H1 (cell line): Measurements from ENCODE around the gene STIL. TPM values are rescaled to one million over a fixed set of nuclear protein-coding genes. Genes with fewer than 3 reads are reported as not detected.

Source experiments
- CTCF ChIA-PET: fragments of 300-600 bp; sonication (Branson Sonifier 250); formaldehyde crosslinking; loops from one replicate; lab custom pipeline; 2021; ENCODE audit not compliant: partially characterized antibody; lab: Charles Lee
- POLR2A ChIA-PET: fragments of 300-600 bp; sonication (Branson Sonifier 250); formaldehyde crosslinking; loops from one replicate; lab custom pipeline; 2021; ENCODE audit warnings: inconsistent platforms; ENCODE audit not compliant: partially characterized antibody; lab: Charles Lee
- DNase-seq, 2 experiments: peaks; one replicate each; pipeline versions ENCODE4 v3.0.0 to v3.0.0-alpha.2; 2010 to 2022; ENCODE audit warnings: low spot score in 2 of 2, low read depth in 1 of 2, mixed read lengths in 1 of 2
- FAIRE-seq: peaks from 2 replicates; lab custom pipeline; 2011; peaks lifted over from hg19 to GRCh38; lab: Jason Lieb, UNC
- H2AFZ ChIP-seq: 2 replicates; pipeline ENCODE4 v1.8.1; 2012; ENCODE audit warnings: low read length, inconsistent platforms
- H2AK5ac ChIP-seq: 2 replicates; pipeline ENCODE4 v1.6.1; 2013; ENCODE audit warnings: low read depth, low read length
- H2BK120ac ChIP-seq: replicated peaks from 2 replicates; pipeline ENCODE3; 2013; ENCODE audit warnings: low read depth, low read length, inconsistent platforms
- H2BK12ac ChIP-seq: 2 replicates; pipeline ENCODE4 v1.6.1; 2013; ENCODE audit warnings: low read depth, low read length
- H2BK15ac ChIP-seq: 2 replicates; pipeline ENCODE4 v1.6.1; 2013; ENCODE audit warnings: low read length
- H2BK20ac ChIP-seq: 2 replicates; pipeline ENCODE4 v1.6.1; 2013; ENCODE audit warnings: low read length
- H2BK5ac ChIP-seq: 2 replicates; pipeline ENCODE4 v1.6.1; 2013; ENCODE audit warnings: low read depth, low read length
- H3K14ac ChIP-seq: 2 replicates; pipeline ENCODE4 v1.6.1; 2013; ENCODE audit warnings: inconsistent platforms; ENCODE audit not compliant: insufficient read length
- H3K18ac ChIP-seq: 2 replicates; pipeline ENCODE4 v1.6.1; 2013; ENCODE audit warnings: low read length; ENCODE audit errors: extremely low read depth
- H3K23ac ChIP-seq: 2 replicates; pipeline ENCODE4 v1.6.1; 2013; ENCODE audit warnings: inconsistent platforms; ENCODE audit not compliant: insufficient read length
- H3K23me2 ChIP-seq: 2 replicates; pipeline ENCODE4 v1.6.1; 2013; ENCODE audit warnings: low read depth, low read length
- H3K27ac ChIP-seq: 2 replicates; pipeline ENCODE4 v1.6.1; 2011; ENCODE audit warnings: low read depth, low read length, inconsistent platforms
- H3K27me3 ChIP-seq, 4 experiments: replicated peaks in 1 of 4; 1 replicate in 1 of 4; 2 replicates in 3 of 4; pipeline versions ENCODE4 v1.6.1 to v1.8.1; 2011 to 2013; ENCODE audit warnings: low read length in 3 of 4, mild to moderate bottlenecking in 3 of 4, inconsistent platforms in 2 of 4, mixed read lengths in 2 of 4, moderate library complexity in 1 of 4; ENCODE audit not compliant: control insufficient read depth in 3 of 4, insufficient read depth in 3 of 4; ENCODE audit errors: extremely low read depth in 1 of 4
- H3K36me3 ChIP-seq, 4 experiments: 2 replicates each; pipeline versions ENCODE4 v1.6.1 to v1.8.1; 2011 to 2013; ENCODE audit warnings: mild to moderate bottlenecking in 4 of 4, low read length in 3 of 4, moderate library complexity in 2 of 4, control low read depth in 1 of 4, inconsistent platforms in 1 of 4; ENCODE audit not compliant: insufficient read depth in 4 of 4, control insufficient read depth in 2 of 4
- H3K4ac ChIP-seq: replicated peaks from 2 replicates; pipeline ENCODE3; 2013; ENCODE audit warnings: low read length, low read depth, mixed read lengths, inconsistent platforms; ENCODE audit not compliant: insufficient read length
- H3K4me1 ChIP-seq, 4 experiments: replicated peaks in 1 of 4; 1 replicate in 1 of 4; 2 replicates in 3 of 4; pipeline versions ENCODE4 v1.6.1 to v1.8.1; 2011 to 2013; ENCODE audit warnings: low read length in 3 of 4, inconsistent platforms in 2 of 4, mixed read lengths in 1 of 4; ENCODE audit not compliant: insufficient read depth in 4 of 4, control insufficient read depth in 3 of 4
- H3K4me2 ChIP-seq, 2 experiments: 2 replicates each; pipeline versions ENCODE4 v1.6.1 to v1.8.1; 2011 to 2013; ENCODE audit warnings: low read depth in 2 of 2, low read length in 2 of 2, control low read depth in 1 of 2, inconsistent platforms in 1 of 2, mild to moderate bottlenecking in 1 of 2; ENCODE audit not compliant: insufficient read depth in 1 of 2
- H3K4me3 ChIP-seq, 4 experiments: fragments of 200-600, 300-600 bp in 1 of 4; sonication (generic), shearing (Covaris generic), sonication (Bioruptor Twin) in 1 of 4; 2 replicates each; pipeline versions ENCODE4 v1.5.1 to v1.8.1; 2011 to 2016; ENCODE audit warnings: low read length in 4 of 4, low read depth in 3 of 4, control low read depth in 2 of 4, inconsistent platforms in 2 of 4, mild to moderate bottlenecking in 2 of 4, mixed read lengths in 1 of 4, moderate library complexity in 1 of 4; ENCODE audit not compliant: insufficient read depth in 2 of 4; ENCODE audit errors: extremely low read depth in 1 of 4
- H3K56ac ChIP-seq: replicated peaks from 2 replicates; pipeline ENCODE3; 2013; ENCODE audit warnings: low read depth, mild to moderate bottlenecking, mixed read lengths, low read length, inconsistent platforms; ENCODE audit not compliant: insufficient read length
- H3K79me1 ChIP-seq: 2 replicates; pipeline ENCODE4 v1.6.1; 2013; ENCODE audit warnings: low read depth, low read length, control low read depth
- H3K79me2 ChIP-seq, 2 experiments: 2 replicates each; pipeline versions ENCODE4 v1.6.1 to v1.8.1; 2012 to 2013; ENCODE audit warnings: low read length in 2 of 2, mild to moderate bottlenecking in 2 of 2, inconsistent platforms in 1 of 2; ENCODE audit not compliant: insufficient read depth in 2 of 2, control insufficient read depth in 1 of 2
- H3K9ac ChIP-seq, 4 experiments: replicated peaks in 1 of 4; 1 replicate in 1 of 4; 2 replicates in 3 of 4; pipeline versions ENCODE4 v1.6.1 to v1.8.1; 2011 to 2013; ENCODE audit warnings: low read depth in 3 of 4, low read length in 3 of 4, control low read depth in 2 of 4, mild to moderate bottlenecking in 2 of 4, moderate library complexity in 2 of 4, inconsistent platforms in 1 of 4; ENCODE audit errors: extremely low read depth in 1 of 4
- H3K9me3 ChIP-seq, 2 experiments: 2 replicates each; pipeline versions ENCODE4 v1.6.1 to v1.8.1; 2012 to 2013; ENCODE audit warnings: mild to moderate bottlenecking in 2 of 2, moderate library complexity in 2 of 2, control low read depth in 1 of 2, inconsistent platforms in 1 of 2, low read depth in 1 of 2, low read length in 1 of 2, mixed read lengths in 1 of 2; ENCODE audit not compliant: insufficient read depth in 2 of 2
- H4K20me1 ChIP-seq, 2 experiments: replicated peaks in 1 of 2; 2 replicates each; pipeline versions ENCODE3 to v1.8.1; 2011 to 2013; ENCODE audit warnings: inconsistent platforms in 2 of 2, low read length in 2 of 2, mild to moderate bottlenecking in 1 of 2; ENCODE audit not compliant: insufficient read depth in 2 of 2, control insufficient read depth in 1 of 2
- H4K5ac ChIP-seq: 2 replicates; pipeline ENCODE4 v1.6.1; 2013; ENCODE audit warnings: low read length, low read depth, mixed read lengths, inconsistent platforms; ENCODE audit not compliant: insufficient read length
- H4K8ac ChIP-seq: 2 replicates; pipeline ENCODE4 v1.8.0; 2013; ENCODE audit warnings: mild to moderate bottlenecking, moderate library complexity, low read length, inconsistent platforms; ENCODE audit not compliant: insufficient read depth; ENCODE audit errors: extremely low read depth
- H4K91ac ChIP-seq: replicated peaks from 2 replicates; pipeline ENCODE3; 2013; ENCODE audit warnings: low read length, mixed read lengths, inconsistent platforms; ENCODE audit not compliant: insufficient read length
- BACH1 ChIP-seq: IDR thresholded peaks from 2 replicates; pipeline ENCODE4 v1.6.1; 2012; ENCODE audit warnings: low read length, improper control_type of control experiment
- EP300 ChIP-seq, 2 experiments: IDR thresholded peaks; 1 replicate in 1 of 2; 2 replicates in 1 of 2; pipeline ENCODE4 v1.6.1; 2011 to 2012; ENCODE audit warnings: low read depth in 2 of 2, low read length in 2 of 2, mild to moderate bottlenecking in 2 of 2, borderline replicate concordance in 1 of 2, inconsistent platforms in 1 of 2, moderate library complexity in 1 of 2
- JUND ChIP-seq: IDR thresholded peaks from 2 replicates; pipeline ENCODE4 v1.6.1; 2011; ENCODE audit warnings: mild to moderate bottlenecking, improper control_type of control experiment, low read length
- NRF1 ChIP-seq: IDR thresholded peaks from 2 replicates; pipeline ENCODE4 v1.6.1; 2011; ENCODE audit warnings: mild to moderate bottlenecking, low read depth, low read length, improper control_type of control experiment
- POLR2AphosphoS5 ChIP-seq: IDR thresholded peaks from 2 replicates; pipeline ENCODE4 v1.6.1; 2011; ENCODE audit warnings: low read depth, low read length
- SIN3A ChIP-seq, 2 experiments: IDR thresholded peaks in 1 of 2; conservative IDR thresholded peaks in 1 of 2; 2 replicates each; pipeline ENCODE4 v1.6.1; 2011 to 2012; ENCODE audit warnings: low read length in 2 of 2, improper control_type of control experiment in 1 of 2, low read depth in 1 of 2, mild to moderate bottlenecking in 1 of 2
- ZNF274 ChIP-seq: IDR thresholded peaks from 2 replicates; pipeline ENCODE4 v1.7.0; 2012; ENCODE audit warnings: low read length, borderline replicate concordance; ENCODE audit errors: extremely low read depth
- WGBS, 2 experiments: shearing (Covaris generic) in 1 of 2; methylation state at CpG; one replicate each; pipeline versions ENCODE4 v1.1.6 to v1.1.7; 2013 to 2015; ENCODE audit warnings: low lambda C conversion rate in 2 of 2, mixed read lengths in 2 of 2, inconsistent platforms in 1 of 2, low coverage in 1 of 2, missing lambda C conversion rate in 1 of 2; ENCODE audit not compliant: insufficient replicate concordance in 2 of 2, insufficient coverage in 1 of 2, insufficient read length in 1 of 2; ENCODE audit errors: extremely low coverage in 1 of 2, missing lambda C conversion rate in 1 of 2; 5-methylcytosine and 5-hydroxymethylcytosine counted together
- polyA plus RNA-seq, 7 experiments: library from polyadenylated mRNA; depleted of rRNA in 3 of 7; stranded (reverse) in 5 of 7; unstranded in 2 of 7; fragments of >200 nt in 5 of 7; fragments of 200-250 nt in 2 of 7; gene quantifications; 1 replicate in 5 of 7; 2 replicates in 1 of 7; 4 replicates in 1 of 7; pipeline versions ENCODE4 v1.2.1 to v1.2.3, GENCODE V29; 2011 to 2013; ENCODE audit warnings: missing spikeins in 2 of 7, mixed read lengths in 2 of 7
- total RNA-seq: library from RNA; stranded (reverse); fragmentation: NEBNext Ultra II Directional; extraction: Animal tissue kit (Norgen Biotek cat#: 25700); gene quantifications from 2 replicates; pipeline ENCODE4 v1.2.1, GENCODE V29; 2021
- TF ChIP-seq, protein P1 (sequence below), 3 experiments: IDR thresholded peaks; 1 replicate in 2 of 3; 2 replicates in 1 of 3; pipeline versions ENCODE4 v1.5.1 to v1.6.1; 2011; ENCODE audit warnings: low read length in 3 of 3, mild to moderate bottlenecking in 3 of 3, inconsistent platforms in 2 of 3, low read depth in 1 of 3, moderate library complexity in 1 of 3; ENCODE audit not compliant: insufficient read depth in 1 of 3; ENCODE audit errors: control extremely low read depth in 1 of 3
- TF ChIP-seq, protein P2 (sequence below): IDR thresholded peaks from 2 replicates; pipeline ENCODE4 v1.6.1; 2012; ENCODE audit warnings: inconsistent platforms

Gene STIL
- total and polyA plus RNA-seq, 2 of the 8 experiments (the other 6 are each of a cell fraction or from before 2014, with no cell fraction given): 13.6 to 25.1 TPM

- no peak overlapping the region for H2BK15ac ChIP-seq
- H3K4me3 ChIP-seq: peak overlapping the region; percentile 9 to 59 (median 28); a peak in 5 of 8 replicates
- H2BK20ac ChIP-seq: no peak overlapping the region
- H3K4me1 ChIP-seq: peaks cover 11 to 40% (median 29%) of the 10 kb centered on the region in 4 experiments
- no peak overlapping the region for H2BK5ac ChIP-seq
- H4K5ac ChIP-seq: no peak overlapping the region
- no peak overlapping the region for H3K9ac ChIP-seq
- no peaks in the 10 kb centered on the region for H3K36me3 ChIP-seq
- no peak overlapping the region for H3K27ac ChIP-seq
- H3K4ac ChIP-seq: no peak overlapping the region
- H3K23ac ChIP-seq: no peak overlapping the region
- peak overlapping the region; percentile 53; the same call in 1 of the 2 replicates for H3K18ac ChIP-seq
- peaks cover 7% of the 10 kb centered on the region for H3K23me2 ChIP-seq
- CTCF ChIA-PET: interaction anchor here (1.4 to 5.9 kb wide), 3 partner anchors 23 to 204 kb away, joined by 3 to 30 read pairs (median 5); no protein-coding TSS in a partner anchor
- H3K4me2 ChIP-seq: peak overlapping the region; percentile 71 to 97
- FAIRE-seq: no peak
- H3K79me2 ChIP-seq: no peaks in the 10 kb centered on the region
- peaks cover 89 to 100% (median 100%) of the 10 kb centered on the region in 4 experiments for H3K27me3 ChIP-seq
- H4K8ac ChIP-seq: no peak overlapping the region; the same call in 1 of the 2 replicates
- H2BK120ac ChIP-seq: no peak overlapping the region
- H4K91ac ChIP-seq: no peak overlapping the region
- H3K9me3 ChIP-seq: no peaks in the 10 kb centered on the region
- H2AK5ac ChIP-seq: no peak overlapping the region
- DNase-seq: peak in 1 of 2 experiments; percentile 80
- no peak overlapping the region for H3K56ac ChIP-seq
- POLR2A ChIA-PET: interaction anchor here (1.3 kb wide), 1 partner anchor 10 kb away, joined by 3 read pairs; no protein-coding TSS in a partner anchor
- peak overlapping the region; percentile 97; the same call in 1 of the 2 replicates for H2BK12ac ChIP-seq
- no peak overlapping the region for H3K14ac ChIP-seq
- 1% methylated on average over 39 of the region's 44 CpGs; no CpG with 5 or more reads in 1 of the 2 experiments for WGBS, 2 experiments
- H2AFZ ChIP-seq: no peak overlapping the region
- peaks cover 4 to 9% of the 10 kb centered on the region in 2 experiments for H4K20me1 ChIP-seq
- no peaks in the 10 kb centered on the region for H3K79me1 ChIP-seq
- TF ChIP-seq EP300 (IDR thresholded peaks at IDR 0.05; ENCODE audit: borderline replicate concordance in 1 of 2, low read depth in 2 of 2, low read length in 2 of 2): no peak
- no peak for TF ChIP-seq BACH1
- TF ChIP-seq SIN3A (conservative IDR thresholded peaks at IDR 0.05 in 1 of 2, IDR thresholded peaks at IDR 0.05 in 1 of 2; ENCODE audit: low read depth in 1 of 2, low read length in 2 of 2): no peak
- no peak for TF ChIP-seq ZNF274
- TF ChIP-seq JUND: no peak
- TF ChIP-seq NRF1: no peak
- TF ChIP-seq POLR2AphosphoS5: no peak
- TF ChIP-seq, protein P1, sequence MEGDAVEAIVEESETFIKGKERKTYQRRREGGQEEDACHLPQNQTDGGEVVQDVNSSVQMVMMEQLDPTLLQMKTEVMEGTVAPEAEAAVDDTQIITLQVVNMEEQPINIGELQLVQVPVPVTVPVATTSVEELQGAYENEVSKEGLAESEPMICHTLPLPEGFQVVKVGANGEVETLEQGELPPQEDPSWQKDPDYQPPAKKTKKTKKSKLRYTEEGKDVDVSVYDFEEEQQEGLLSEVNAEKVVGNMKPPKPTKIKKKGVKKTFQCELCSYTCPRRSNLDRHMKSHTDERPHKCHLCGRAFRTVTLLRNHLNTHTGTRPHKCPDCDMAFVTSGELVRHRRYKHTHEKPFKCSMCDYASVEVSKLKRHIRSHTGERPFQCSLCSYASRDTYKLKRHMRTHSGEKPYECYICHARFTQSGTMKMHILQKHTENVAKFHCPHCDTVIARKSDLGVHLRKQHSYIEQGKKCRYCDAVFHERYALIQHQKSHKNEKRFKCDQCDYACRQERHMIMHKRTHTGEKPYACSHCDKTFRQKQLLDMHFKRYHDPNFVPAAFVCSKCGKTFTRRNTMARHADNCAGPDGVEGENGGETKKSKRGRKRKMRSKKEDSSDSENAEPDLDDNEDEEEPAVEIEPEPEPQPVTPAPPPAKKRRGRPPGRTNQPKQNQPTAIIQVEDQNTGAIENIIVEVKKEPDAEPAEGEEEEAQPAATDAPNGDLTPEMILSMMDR (IDR thresholded peaks at IDR 0.05; ENCODE audit: control extremely low read depth in 1 of 3, insufficient read depth in 1 of 3, low read depth in 1 of 3, low read length in 3 of 3): no peak
- TF ChIP-seq, protein P2, sequence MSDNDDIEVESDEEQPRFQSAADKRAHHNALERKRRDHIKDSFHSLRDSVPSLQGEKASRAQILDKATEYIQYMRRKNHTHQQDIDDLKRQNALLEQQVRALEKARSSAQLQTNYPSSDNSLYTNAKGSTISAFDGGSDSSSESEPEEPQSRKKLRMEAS: no peak
Measured at GRCh38 chr1:47230692-47231300, 83.2 kb downstream of the STIL start.
